Lower lobe of right lung (tissue), 2 donors: ENCODE results near the gene SFXN1. TPM values are rescaled to one million over a fixed set of nuclear protein-coding genes. Genes with fewer than 3 reads are reported as not detected.

Experiments used
- ATAC-seq, 2 donors: fragments of 200-7000 bp; cut with Tn5 transposase; one replicate each; pipeline ENCODE4 v1.9.1; 2020 to 2022; ENCODE audit warnings: mild to moderate bottlenecking in 2 of 2, moderate library complexity in 2 of 2
- DNase-seq: peaks from one replicate; pipeline ENCODE4 v3.0.0-alpha.2; 2020
- H3K27ac ChIP-seq: fragments of 200-600 bp; one replicate; pipeline ENCODE4 v1.8.0; 2022
- H3K27me3 ChIP-seq: fragments of 200-600 bp; one replicate; pipeline ENCODE4 v1.8.0; 2022; ENCODE audit warnings: low read depth
- H3K36me3 ChIP-seq: fragments of 200-600 bp; one replicate; pipeline ENCODE4 v1.8.0; 2022; ENCODE audit warnings: mild to moderate bottlenecking
- H3K4me1 ChIP-seq: fragments of 200-600 bp; one replicate; pipeline ENCODE4 v1.8.0; 2022
- H3K4me3 ChIP-seq: fragments of 200-600 bp; one replicate; pipeline ENCODE4 v1.8.0; 2022; ENCODE audit warnings: mild to moderate bottlenecking
- H3K9me3 ChIP-seq: fragments of 200-600 bp; one replicate; pipeline ENCODE4 v1.8.0; 2022
- intact Hi-C: fragments of 100-400 bp; cut with DNase I; formaldehyde crosslinking; loops from one replicate; pipeline ENCODE4 v1.11.0; 2022
- total RNA-seq: library from RNA; stranded (reverse); fragmentation: NEBNext Ultra II Directional; extraction: Animal tissue kit (Norgen Biotek cat#: 25700); gene quantifications from one replicate; pipeline ENCODE4 v1.2.1, GENCODE V29; 2021
- TF ChIP-seq, protein P1 (sequence below): fragments of 200-600 bp; IDR thresholded peaks from one replicate; pipeline ENCODE4 v1.8.0; 2022; ENCODE audit warnings: antibody characterized with exemption, mild to moderate bottlenecking
- donor health status: DM: no; HTN: yes; CAD: no; lungs with severe emphysema.

The SFXN1 gene
- total RNA-seq, 1 donor from 2014 or later: 15.7 TPM

DNA sequence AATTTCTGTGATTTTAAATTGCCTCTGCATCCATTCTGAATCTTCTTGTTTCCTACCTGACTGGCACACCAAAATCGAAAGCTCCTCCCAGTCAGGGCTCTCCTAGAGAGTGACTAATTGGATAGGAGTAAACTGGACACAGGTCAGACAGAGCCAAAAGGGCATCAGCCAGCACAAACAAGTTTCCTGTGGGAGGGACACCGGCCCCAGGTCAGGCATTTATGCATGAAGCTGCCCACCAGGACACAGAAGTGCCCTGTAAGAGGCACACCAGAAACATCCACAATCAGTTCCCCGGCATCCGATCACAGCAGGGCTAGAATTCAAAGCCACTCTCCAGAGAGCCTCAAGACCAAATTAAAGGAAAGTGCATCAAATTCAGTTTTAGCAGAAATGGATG is 78.4 kb downstream of the SFXN1 start:
- DNase-seq (no peak), ATAC-seq (no peak)
- no peak overlapping the region for H3K27ac ChIP-seq
- H3K9me3 ChIP-seq: no peaks in the 10 kb centered on the region
- TF ChIP-seq, protein P1, sequence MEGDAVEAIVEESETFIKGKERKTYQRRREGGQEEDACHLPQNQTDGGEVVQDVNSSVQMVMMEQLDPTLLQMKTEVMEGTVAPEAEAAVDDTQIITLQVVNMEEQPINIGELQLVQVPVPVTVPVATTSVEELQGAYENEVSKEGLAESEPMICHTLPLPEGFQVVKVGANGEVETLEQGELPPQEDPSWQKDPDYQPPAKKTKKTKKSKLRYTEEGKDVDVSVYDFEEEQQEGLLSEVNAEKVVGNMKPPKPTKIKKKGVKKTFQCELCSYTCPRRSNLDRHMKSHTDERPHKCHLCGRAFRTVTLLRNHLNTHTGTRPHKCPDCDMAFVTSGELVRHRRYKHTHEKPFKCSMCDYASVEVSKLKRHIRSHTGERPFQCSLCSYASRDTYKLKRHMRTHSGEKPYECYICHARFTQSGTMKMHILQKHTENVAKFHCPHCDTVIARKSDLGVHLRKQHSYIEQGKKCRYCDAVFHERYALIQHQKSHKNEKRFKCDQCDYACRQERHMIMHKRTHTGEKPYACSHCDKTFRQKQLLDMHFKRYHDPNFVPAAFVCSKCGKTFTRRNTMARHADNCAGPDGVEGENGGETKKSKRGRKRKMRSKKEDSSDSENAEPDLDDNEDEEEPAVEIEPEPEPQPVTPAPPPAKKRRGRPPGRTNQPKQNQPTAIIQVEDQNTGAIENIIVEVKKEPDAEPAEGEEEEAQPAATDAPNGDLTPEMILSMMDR: no peak
- H3K27me3 ChIP-seq: no peaks in the 10 kb centered on the region
- H3K36me3 ChIP-seq: no peaks in the 10 kb centered on the region
- no peak overlapping the region for H3K4me3 ChIP-seq
- intact Hi-C loops: no loop called here
- no peaks in the 10 kb centered on the region for H3K4me1 ChIP-seq

DNA sequence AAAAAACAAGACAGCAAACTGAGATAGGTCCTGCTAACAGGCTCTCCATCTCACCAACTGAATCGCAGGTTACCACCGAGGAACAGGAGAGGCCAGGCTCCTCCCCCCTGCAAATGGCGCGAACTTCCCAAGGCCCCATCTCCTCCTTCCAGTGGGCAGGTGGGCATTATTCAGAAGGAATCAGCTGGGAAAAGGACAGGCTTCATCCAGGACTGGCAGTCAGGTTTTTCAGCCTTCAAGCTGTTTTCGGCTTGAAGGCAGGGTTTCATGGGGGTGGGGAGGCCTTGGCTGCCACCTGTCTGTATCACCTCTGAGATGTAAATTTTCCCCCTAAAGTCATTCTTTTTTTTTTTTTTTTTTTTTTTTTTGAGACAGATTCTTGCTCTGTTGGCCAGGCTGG is 79.4 kb downstream of the SFXN1 start:
- intact Hi-C loops: no loop called here
- TF ChIP-seq, protein P1: no peak
- Histone ChIP-seq H3K4me1 (no peaks in the 10 kb centered on the region), H3K9me3 (no peaks in the 10 kb centered on the region), H3K27me3 (no peaks in the 10 kb centered on the region), H3K27ac (no peak overlapping the region), H3K36me3 (no peaks in the 10 kb centered on the region), H3K4me3 (no peak overlapping the region)
- DNase-seq (no peak), ATAC-seq (no peak)

DNA sequence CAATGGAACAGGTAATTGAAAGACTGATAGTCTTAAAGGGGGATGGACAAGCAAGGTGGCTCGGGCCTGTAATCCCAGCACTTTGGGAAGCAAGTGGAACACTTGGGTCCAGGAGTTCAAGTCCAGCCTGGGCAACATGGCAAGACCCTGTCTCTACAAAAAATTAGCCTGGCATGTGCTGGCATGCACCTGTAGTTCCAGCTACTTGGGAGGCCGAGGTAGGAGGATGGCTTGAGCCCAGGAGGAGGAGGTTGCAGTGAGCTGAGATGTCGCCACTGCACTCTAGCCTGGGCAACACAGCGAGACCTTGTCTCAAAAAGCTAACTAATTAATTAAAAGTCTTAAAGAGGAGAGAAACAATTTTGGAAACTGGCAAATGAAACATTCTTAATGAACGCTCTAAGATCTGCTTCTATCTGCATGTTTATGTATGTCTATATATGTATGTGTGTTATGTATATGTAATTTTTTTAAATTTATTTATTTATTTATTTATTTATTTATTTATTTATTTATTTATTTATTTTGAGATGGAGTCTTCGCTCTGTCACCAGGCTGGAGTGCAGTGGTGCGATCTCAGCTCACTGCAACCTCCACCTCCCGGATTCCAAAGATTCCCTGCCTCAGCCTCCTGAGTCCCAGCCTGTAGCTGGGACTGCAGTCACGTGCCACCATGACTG is 80.6 kb downstream of the SFXN1 start:
- ATAC-seq (no peak), DNase-seq (no peak)
- TF ChIP-seq, protein P1: no peak
- intact Hi-C loops: no loop called here
- Histone ChIP-seq H3K27me3 (no peaks in the 10 kb centered on the region), H3K36me3 (no peaks in the 10 kb centered on the region), H3K27ac (no peak overlapping the region), H3K9me3 (no peaks in the 10 kb centered on the region), H3K4me1 (no peaks in the 10 kb centered on the region), H3K4me3 (no peak overlapping the region)

DNA sequence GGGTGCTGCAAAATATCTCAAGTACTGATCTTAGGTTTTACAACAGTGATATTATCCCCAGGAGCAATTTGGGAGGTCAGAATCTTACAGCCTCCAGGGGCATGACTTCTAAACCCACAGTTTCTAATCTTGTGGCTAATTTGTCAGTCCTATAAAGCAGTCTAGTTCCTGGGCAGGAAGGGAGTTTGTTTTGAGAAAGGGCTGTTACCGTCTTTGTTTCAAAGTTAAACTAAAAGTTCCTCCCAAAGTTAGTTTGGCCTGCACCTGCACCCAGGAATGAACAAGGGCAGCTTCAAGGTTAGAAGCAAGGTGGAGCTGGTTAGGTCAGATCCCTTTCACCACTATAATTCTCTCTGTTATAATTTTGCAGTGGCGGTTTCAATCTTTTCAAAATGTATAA is 81.7 kb downstream of the SFXN1 start:
- Histone ChIP-seq H3K9me3 (no peaks in the 10 kb centered on the region), H3K36me3 (no peaks in the 10 kb centered on the region), H3K27me3 (no peaks in the 10 kb centered on the region), H3K4me3 (no peak overlapping the region), H3K27ac (no peak overlapping the region), H3K4me1 (no peaks in the 10 kb centered on the region)
- DNase-seq: no peak
- intact Hi-C loops: no loop called here
- no peak for ATAC-seq
- TF ChIP-seq, protein P1: no peak

DNA sequence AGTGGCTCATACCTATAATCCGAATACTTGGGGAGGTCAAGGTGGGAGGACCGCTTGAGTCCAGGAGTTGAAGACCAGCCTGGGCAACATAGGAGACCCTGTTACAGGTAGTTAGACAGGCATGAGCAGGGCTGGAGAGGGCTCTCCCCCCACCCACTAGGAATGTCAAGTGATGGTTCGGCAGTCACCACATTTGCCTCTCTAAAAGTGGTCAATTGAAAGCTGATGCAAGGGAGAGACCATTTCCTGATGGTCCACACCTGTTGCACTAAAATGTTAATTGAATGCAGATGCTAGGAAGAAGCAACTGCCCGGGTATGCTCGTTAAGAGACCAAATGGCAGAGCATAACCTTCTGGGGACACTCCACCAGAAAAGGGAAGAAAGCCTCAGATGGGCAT is 82.7 kb downstream of the SFXN1 start:
- Histone ChIP-seq H3K4me3 (no peak overlapping the region), H3K9me3 (no peaks in the 10 kb centered on the region), H3K36me3 (no peaks in the 10 kb centered on the region), H3K4me1 (no peaks in the 10 kb centered on the region), H3K27me3 (no peaks in the 10 kb centered on the region), H3K27ac (no peak overlapping the region)
- intact Hi-C loops: no loop called here
- TF ChIP-seq, protein P1: no peak
- DNase-seq: no peak
- ATAC-seq: no peak
